GM18520 (cell line): ENCODE data around the gene PCGF5.
"Not testable (repeated sequence)": the region's sequence is repeated elsewhere in the genome, so short reads cannot be mapped to it uniquely, and the experiment has no call there.

Experiments used
- ATAC-seq: cut with Tn5 transposase; IDR thresholded peaks from one replicate; pipeline ENCODE4 v1.9.1; 2021; ENCODE audit not compliant: unreplicated experiment

PCGF5 gene

GRCh38 chr10:91208642-91209041, 11.8 kb upstream of the PCGF5 start:
- no peak for ATAC-seq

GRCh38 chr10:91210014-91210413, 10.4 kb upstream of the PCGF5 start:
- ATAC-seq: no peak

- ATAC-seq: peak; percentile 75
Observed at GRCh38 chr10:91210435-91210834, 10.0 kb upstream of the PCGF5 start.

- ATAC-seq: no peak
Observed at GRCh38 chr10:91211675-91212074, 8.8 kb upstream of the PCGF5 start.

DNA sequence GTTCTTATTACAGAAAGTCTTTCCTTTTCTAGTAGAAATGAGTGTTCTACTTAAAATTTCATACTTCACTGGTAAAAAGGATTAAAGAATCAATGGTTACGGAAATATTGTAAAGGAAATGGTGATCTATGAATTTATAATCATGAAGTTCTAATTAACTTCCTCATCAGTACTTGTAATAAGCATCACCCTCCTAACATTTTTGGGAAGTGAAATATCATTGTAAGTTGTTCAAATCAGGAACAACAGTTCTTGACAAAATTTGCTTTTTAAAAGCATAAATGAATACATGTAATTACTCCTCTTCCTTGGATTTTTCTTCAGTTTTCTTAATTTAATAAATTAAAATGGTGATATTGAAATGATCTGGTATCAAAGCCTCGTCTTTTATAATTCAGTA, 5.6 kb upstream of the PCGF5 start:
- ATAC-seq: no peak

GRCh38 chr10:91215384-91215783, 5.1 kb upstream of the PCGF5 start:
- ATAC-seq: no peak

DNA sequence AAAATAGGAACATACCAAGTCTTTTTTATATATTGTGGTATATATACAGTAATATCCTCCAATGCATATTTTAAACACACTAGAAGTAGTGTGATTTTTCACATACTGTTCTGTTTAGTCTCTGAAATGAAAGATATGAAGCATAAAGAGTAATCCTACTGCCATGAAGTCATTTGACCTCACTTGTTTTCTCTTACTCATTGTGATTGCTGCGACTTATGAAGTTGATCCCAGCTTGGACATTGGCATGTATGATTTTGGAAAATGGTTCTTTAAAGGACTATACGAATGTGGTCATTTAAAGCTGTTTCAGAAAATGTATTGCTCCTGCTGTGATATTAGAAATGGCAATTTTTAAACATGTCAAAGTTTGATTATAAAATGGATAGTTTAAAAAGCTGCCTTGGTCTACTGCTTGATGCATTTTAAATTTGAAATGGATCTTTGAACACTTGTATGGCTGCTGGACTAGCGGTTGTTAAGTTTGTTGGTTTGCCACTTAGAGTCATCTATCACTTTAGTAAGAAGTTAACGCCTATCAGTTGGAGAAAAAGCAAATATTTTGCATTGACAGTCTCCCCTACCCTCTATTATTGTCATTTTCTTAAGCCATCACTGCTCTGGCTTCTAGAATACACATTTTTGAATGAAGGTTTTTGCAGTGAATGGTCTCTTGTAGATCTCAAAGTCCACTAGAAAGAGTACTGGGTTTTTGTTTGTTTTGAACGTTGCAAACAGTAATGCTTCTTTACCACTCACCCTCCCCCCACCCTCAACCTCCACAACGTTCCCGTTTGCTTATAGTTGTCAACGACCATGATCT, 881 bp upstream of the PCGF5 start:
- no peak for ATAC-seq

GRCh38 chr10:91220954-91221675, 652 bp downstream of the PCGF5 start:
- ATAC-seq: no peak

GRCh38 chr10:91226093-91226492, 5.6 kb downstream of the PCGF5 start:
- no peak for ATAC-seq

DNA sequence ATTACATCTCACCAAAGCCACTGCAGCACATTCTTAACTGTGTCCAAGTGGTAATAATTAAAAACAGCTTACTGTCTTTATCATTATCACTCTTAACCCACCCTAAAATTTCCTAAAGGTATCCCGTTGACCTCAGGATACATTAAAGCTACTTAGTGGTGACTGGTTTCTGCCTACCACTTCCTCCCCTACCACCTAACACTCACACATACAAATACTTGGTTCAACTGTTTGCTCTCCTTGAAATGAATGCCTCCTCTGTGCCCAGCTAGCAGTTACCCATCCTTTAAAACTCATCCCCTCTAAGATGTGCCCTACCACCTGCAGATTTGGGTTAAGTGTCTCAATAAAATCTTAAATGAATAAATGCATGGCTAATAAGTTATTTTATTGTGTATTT, 7.1 kb downstream of the PCGF5 start:
- ATAC-seq: no peak

GRCh38 chr10:91229683-91230082, 9.2 kb downstream of the PCGF5 start:
- no peak for ATAC-seq

- no peak for ATAC-seq
Observed at GRCh38 chr10:91238191-91238590, 17.7 kb downstream of the PCGF5 start.

- ATAC-seq: no peak
Observed at GRCh38 chr10:91239789-91240188, 19.3 kb downstream of the PCGF5 start.

GRCh38 chr10:91242940-91243339, 22.5 kb downstream of the PCGF5 start:
- ATAC-seq: no peak

- no peak for ATAC-seq
Observed at GRCh38 chr10:91247360-91248111, 27.1 kb downstream of the PCGF5 start.

DNA sequence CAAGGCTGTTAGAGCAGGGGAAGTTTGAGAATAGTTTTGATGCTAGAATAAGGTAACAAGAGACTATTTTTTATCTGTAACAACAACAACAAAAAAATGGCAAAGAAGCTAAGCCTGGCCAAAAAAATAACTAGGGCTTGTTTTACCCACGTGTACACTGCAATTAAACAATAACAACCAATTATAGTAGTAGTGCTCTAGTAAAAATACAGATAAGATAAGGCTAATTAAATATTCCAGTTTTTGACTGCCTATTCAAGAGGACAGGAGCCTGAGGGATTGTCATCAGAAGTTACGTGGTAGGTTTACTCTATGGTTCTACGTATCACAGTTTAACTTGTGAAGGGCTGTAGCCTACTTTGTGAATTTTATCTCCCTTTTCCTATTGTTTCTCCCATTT, 29.2 kb downstream of the PCGF5 start:
- no peak for ATAC-seq

DNA sequence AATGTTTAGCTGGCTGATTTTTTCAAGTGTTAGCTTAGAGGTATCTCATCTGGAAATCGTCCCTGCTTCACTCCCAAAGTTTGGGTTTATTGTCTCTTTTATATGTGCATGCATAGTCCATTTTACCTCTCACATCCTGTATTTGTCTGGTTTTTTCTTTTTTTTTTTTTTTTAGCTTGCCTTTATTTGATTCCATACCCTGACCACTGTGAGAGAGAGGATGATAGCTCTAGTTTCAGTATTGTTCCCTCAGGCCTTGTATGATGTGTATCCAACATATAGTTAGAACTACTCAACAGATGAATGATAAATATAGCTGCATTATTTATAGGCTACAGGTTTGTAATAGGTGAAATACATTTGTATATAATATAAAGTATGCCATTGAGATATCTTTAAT, 29.9 kb downstream of the PCGF5 start:
- no peak for ATAC-seq

DNA sequence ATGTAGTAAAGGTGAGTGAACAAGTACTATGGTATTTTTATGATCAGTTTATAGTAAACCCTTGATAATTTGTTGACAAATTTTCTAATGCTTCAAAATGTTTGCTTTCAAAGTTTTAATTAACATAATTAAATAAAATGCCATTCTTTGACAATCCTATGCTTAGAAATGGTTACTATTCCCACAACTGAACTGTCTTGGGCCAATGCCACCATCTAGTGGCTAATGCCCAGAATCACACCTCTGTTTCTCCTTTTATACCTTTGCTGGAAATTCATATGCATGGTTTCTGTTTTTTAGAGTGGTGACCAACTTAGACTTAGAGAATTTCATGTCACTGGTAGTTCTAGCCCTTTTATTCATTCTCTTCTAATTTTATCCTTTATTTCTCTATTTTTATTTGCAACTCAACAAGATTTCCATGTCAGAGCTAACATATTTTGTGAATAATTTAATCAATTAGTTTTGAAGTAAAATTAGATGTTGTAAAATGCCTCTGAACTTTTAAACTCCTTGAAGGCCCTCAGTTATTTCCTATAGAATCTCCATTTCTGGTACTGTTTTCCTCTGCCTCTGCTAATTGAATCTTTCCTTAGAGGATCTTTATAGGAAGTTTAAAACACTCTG, 31.1 kb downstream of the PCGF5 start:
- ATAC-seq: no peak

GRCh38 chr10:91253300-91253699, 32.8 kb downstream of the PCGF5 start:
- no peak for ATAC-seq

- ATAC-seq: no peak
Observed at GRCh38 chr10:91257310-91257709, 36.8 kb downstream of the PCGF5 start.

GRCh38 chr10:91260417-91260816, 40.0 kb downstream of the PCGF5 start:
- ATAC-seq: not testable (repeated sequence)
